ENCODE measurements around the gene TYMP. TPM values are rescaled to one million over a fixed set of nuclear protein-coding genes. Genes with fewer than 3 reads are reported as not detected.

Gene TYMP
- total RNA-seq, 4 donors from 2014 or later, result 18.5 to 55.1 (median 39.3) TPM

DNA sequence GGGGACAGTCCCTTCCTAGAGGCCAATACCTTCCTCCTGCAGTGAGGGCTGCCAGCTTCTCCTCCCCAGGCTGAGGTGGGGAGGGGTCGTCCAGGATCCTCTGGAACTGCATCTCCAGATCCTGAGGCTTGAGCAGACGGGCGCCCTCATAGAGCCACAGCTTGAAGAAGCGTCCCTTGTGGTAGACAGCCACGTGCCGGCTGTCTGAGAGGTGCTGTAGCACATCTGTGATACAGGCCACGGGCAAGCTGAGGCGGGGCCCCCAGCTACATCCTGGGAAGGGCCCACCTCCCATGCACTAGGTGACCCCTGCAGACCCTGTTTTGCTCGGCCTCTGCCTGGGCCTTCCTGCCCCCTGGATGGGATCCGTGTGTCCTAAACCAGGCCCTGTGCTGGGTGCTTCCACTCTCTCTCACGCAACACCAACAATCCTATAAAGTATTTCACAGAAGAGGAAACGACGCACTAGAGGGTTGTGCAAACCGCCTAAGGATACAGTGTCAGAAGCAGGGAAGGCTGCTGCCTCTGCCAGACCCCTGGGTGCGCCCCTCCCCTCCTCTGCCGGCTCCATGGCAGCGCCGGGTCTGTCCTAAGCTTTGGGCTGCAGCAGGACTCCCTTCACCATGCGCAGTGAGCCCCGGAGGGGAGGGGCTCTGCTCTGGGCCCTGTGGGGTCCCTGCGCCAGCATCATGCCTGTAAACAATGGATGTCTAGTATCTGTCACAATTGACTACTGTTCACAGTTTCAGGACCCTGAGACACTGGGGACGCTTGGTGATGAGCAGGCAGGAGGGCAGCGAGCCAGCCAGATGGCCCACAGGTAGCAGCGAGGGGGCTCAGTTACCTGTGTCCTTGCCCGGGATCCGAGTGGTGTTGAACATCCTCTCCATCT, 43.9 kb upstream of the TYMP start:
- H3K9me3 ChIP-seq, result no peaks in the 10 kb centered on the region
- TF ChIP-seq POLR2A (IDR thresholded peaks at IDR 0.05) (no peak), POLR2AphosphoS5 (IDR thresholded peaks at IDR 0.05) (no peak)
- TF ChIP-seq, protein P1, sequence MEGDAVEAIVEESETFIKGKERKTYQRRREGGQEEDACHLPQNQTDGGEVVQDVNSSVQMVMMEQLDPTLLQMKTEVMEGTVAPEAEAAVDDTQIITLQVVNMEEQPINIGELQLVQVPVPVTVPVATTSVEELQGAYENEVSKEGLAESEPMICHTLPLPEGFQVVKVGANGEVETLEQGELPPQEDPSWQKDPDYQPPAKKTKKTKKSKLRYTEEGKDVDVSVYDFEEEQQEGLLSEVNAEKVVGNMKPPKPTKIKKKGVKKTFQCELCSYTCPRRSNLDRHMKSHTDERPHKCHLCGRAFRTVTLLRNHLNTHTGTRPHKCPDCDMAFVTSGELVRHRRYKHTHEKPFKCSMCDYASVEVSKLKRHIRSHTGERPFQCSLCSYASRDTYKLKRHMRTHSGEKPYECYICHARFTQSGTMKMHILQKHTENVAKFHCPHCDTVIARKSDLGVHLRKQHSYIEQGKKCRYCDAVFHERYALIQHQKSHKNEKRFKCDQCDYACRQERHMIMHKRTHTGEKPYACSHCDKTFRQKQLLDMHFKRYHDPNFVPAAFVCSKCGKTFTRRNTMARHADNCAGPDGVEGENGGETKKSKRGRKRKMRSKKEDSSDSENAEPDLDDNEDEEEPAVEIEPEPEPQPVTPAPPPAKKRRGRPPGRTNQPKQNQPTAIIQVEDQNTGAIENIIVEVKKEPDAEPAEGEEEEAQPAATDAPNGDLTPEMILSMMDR (IDR thresholded peaks at IDR 0.05), result no peak
- ATAC-seq, result no peak
- no peak overlapping the region for H3K4me3 ChIP-seq
- no peak overlapping the region for H3K27ac ChIP-seq
- 84% methylated on average over 6 of the region's 26 CpGs; no CpG with 5 or more reads in 1 of the 2 donors for WGBS, 2 donors (ENCODE audit: low coverage in 1 of 2)
- H3K36me3 ChIP-seq, result peaks cover 0 to 64% of the 10 kb centered on the region in 2 donors
- peaks cover 0 to 19% (median 8%) of the 10 kb centered on the region in 3 donors for H3K4me1 ChIP-seq
- H3K27me3 ChIP-seq, result peaks cover 4% of the 10 kb centered on the region

DNA sequence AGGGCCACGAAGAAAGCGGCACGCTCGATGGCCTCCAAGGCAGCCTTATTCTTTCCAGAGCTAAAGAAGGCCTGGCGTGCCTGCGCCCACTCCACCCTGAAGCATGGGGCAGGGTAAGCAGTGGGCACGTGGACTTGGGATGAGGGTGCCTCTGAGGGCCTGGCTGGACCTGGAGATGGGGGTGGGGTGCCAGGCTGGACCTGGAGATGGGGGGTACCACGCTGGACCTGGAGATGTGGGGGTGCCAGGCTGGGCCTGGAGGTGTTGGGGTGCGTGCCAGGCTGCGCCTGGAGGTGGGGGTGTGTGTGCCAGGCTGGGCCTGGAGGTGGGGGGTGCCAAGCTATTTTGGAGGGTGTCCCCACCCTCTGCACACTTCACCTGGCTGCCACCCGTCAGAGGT, 43.2 kb upstream of the TYMP start:
- peaks cover 0 to 72% of the 10 kb centered on the region in 2 donors for H3K36me3 ChIP-seq
- H3K9me3 ChIP-seq, result no peaks in the 10 kb centered on the region
- no CpG with 5 or more reads among the region's 11 CpGs for WGBS, 2 donors (ENCODE audit: low coverage in 1 of 2)
- TF ChIP-seq EP300 (IDR thresholded peaks at IDR 0.05) (no peak), POLR2AphosphoS5 (IDR thresholded peaks at IDR 0.05) (no peak), POLR2A (IDR thresholded peaks at IDR 0.05) (no peak)
- TF ChIP-seq, protein P1 (IDR thresholded peaks at IDR 0.05), result no peak
- H3K4me3 ChIP-seq, result no peak overlapping the region
- no peak for ATAC-seq
- H3K4me1 ChIP-seq, result peaks cover 0 to 11% (median under 1%) of the 10 kb centered on the region in 3 donors
- H3K27ac ChIP-seq, result no peak overlapping the region
- H3K27me3 ChIP-seq, result peaks cover 2% of the 10 kb centered on the region

DNA sequence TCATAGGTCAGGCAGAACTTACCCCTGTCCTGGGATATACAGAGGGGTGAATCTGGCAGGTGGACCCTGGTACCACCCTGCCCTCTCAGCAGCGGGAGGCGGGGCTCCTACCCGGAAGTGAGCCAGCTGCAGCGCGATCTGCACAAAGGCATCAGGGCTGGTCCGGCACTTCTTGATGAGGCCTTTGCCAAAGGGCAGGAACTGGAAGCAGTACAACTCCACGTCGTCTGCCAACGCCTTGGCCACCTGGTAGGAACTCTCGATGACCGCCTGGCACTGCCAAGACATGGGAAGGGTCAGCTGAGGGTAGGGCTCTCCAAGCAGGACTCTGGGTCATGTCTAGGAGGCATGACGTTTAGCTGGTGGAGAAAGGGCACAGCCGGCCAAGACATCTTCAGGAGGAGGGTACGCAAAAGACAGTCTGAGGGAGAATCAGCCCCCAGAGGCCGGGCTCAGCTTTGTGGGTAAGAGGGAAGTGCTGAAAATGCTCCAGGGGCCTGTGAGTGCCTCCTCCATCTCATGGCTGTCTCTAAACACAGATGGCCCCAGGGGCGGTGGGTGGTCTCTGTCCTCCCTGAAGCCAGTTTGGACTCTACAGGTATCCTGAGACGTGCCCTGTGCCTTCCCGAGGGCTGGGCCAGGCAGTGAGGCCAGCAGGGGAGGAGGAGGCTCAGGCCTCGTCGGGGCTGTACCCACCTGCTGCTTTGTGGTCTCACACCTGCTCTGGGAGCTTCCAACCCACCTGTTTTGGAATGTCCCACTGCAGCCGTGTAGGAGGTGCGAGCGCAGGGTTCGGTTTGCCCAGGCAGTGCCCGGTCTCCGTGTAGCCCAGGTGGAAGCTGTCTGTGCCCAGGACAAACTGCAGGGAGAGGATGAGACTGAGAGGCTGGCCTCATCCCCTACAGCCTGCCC, 41.7 kb upstream of the TYMP start:
- H3K27ac ChIP-seq, result no peak overlapping the region
- no peaks in the 10 kb centered on the region for H3K9me3 ChIP-seq
- no peak overlapping the region for H3K4me3 ChIP-seq
- peaks cover 0 to 79% of the 10 kb centered on the region in 2 donors for H3K36me3 ChIP-seq
- no peaks in the 10 kb centered on the region for H3K27me3 ChIP-seq
- ATAC-seq, result no peak
- H3K4me1 ChIP-seq, result no peaks in the 10 kb centered on the region
- TF ChIP-seq EP300 (IDR thresholded peaks at IDR 0.05), result no peak
- WGBS, 2 donors (ENCODE audit: low coverage in 1 of 2), result no CpG with 5 or more reads among the region's 26 CpGs

DNA sequence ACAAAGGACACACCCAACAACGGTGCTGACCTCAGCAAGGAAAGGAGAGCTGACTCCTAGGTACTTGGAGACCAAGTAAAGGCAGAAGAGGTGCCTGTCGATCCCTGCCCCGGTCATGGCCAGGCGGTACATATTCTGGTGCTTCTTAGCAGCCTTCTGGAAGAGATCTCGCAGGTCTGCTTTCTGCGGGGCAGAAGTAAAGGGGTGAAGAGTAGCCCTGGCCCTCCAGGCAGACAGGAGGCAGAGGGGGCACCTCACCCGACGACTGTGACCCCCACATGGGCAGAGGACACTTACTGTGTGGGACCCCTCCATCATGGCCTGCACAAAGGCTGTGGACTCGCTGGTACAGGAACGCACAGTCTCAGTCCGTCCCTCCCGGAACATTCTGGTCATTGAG, 41.0 kb upstream of the TYMP start:
- no peak overlapping the region for H3K27ac ChIP-seq

More for the DNA sequence above, 41.0 kb upstream of the TYMP start:
- no peaks in the 10 kb centered on the region for H3K9me3 ChIP-seq
- no peak for TF ChIP-seq POLR2AphosphoS5 (IDR thresholded peaks at IDR 0.05)
- TF ChIP-seq, protein P1 (IDR thresholded peaks at IDR 0.05), result no peak
- TF ChIP-seq EP300 (IDR thresholded peaks at IDR 0.05), result no peak
- TF ChIP-seq POLR2A (IDR thresholded peaks at IDR 0.05), result no peak
- no peaks in the 10 kb centered on the region for H3K4me1 ChIP-seq
- peaks cover 0 to 77% of the 10 kb centered on the region in 2 donors for H3K36me3 ChIP-seq
- ATAC-seq, result no peak
- H3K4me3 ChIP-seq, result no peak overlapping the region
- H3K27me3 ChIP-seq, result no peaks in the 10 kb centered on the region
- WGBS, 2 donors (ENCODE audit: low coverage in 1 of 2), result 93 to 100% methylated on average over 1 to 3 of the region's 12 CpGs
